Suprapubic skin (tissue), 4 donors: ENCODE measurements around the gene UPK3BL1. TPM values are rescaled to one million over a fixed set of nuclear protein-coding genes. Genes with fewer than 3 reads are reported as not detected.
"Not testable (repeated sequence)": the region's sequence is repeated elsewhere in the genome, so short reads cannot be mapped to it uniquely, and the experiment has no call there.

Experiments
- DNase-seq, 2 donors: peaks; one replicate each; pipeline ENCODE4 v3.0.0-alpha.2; 2019; ENCODE audit warnings: low spot score in 2 of 2
- H3K27ac ChIP-seq: fragments of 200-600 bp; sonication (generic); one replicate; pipeline ENCODE4 v1.5.1; 2019
- H3K27me3 ChIP-seq: fragments of 200-600 bp; sonication (generic); one replicate; pipeline ENCODE4 v1.5.1; 2019
- H3K36me3 ChIP-seq: fragments of 200-600 bp; sonication (generic); one replicate; pipeline ENCODE4 v1.5.1; 2019
- H3K4me1 ChIP-seq: fragments of 200-600 bp; sonication (generic); one replicate; pipeline ENCODE4 v1.5.1; 2019
- H3K4me3 ChIP-seq: fragments of 200-600 bp; sonication (generic); one replicate; pipeline ENCODE4 v1.5.1; 2019; ENCODE audit warnings: mild to moderate bottlenecking
- H3K9me3 ChIP-seq: fragments of 200-600 bp; sonication (generic); one replicate; pipeline ENCODE4 v1.5.1; 2019
- WGBS: methylation state at CpG from one replicate; pipeline ENCODE4 v1.1.5; 2018; 5-methylcytosine and 5-hydroxymethylcytosine counted together
- total RNA-seq, 4 donors: library from RNA; depleted of rRNA; stranded (reverse); fragments of >200 nt; gene quantifications; one replicate each; pipeline ENCODE4 v1.1.0, GENCODE V29; 2016

The UPK3BL1 gene
- total RNA-seq, 4 donors from 2014 or later, result 24.2 to 57.0 (median 48.1) TPM

DNA sequence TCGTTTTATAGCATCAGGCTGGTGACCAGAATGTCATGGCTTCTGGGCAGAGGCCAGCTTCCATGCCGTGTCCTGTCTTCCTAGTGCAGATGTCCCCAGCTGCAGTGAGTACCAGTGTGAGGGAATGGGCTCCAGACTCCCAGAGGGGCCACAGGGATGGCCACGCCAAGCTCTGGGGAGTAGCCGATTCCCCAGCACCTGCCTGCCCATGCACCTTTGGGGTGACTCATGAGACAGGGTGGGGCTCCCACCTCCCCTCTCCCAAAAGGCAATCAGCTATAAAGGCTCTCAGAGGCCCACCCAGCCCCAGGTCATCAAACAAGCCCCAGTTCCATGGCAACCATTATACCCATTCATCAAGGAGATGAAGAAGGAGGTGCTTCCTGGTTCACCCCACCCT lies 7.3 kb upstream of the UPK3BL1 start, which contains the start of gene SPDYE2B:
TSS of gene SPDYE2B (plus strand) at position 396 of the 400 bp plus-strand sequence. CDS start 2,030 bp downstream, outside the sequence.
- not testable (repeated sequence) for H3K36me3 ChIP-seq, H3K9me3 ChIP-seq, H3K27ac ChIP-seq, H3K27me3 ChIP-seq, H3K4me3 ChIP-seq, H3K4me1 ChIP-seq, DNase-seq
- WGBS, result no CpG with 5 or more reads among the region's 4 CpGs

DNA sequence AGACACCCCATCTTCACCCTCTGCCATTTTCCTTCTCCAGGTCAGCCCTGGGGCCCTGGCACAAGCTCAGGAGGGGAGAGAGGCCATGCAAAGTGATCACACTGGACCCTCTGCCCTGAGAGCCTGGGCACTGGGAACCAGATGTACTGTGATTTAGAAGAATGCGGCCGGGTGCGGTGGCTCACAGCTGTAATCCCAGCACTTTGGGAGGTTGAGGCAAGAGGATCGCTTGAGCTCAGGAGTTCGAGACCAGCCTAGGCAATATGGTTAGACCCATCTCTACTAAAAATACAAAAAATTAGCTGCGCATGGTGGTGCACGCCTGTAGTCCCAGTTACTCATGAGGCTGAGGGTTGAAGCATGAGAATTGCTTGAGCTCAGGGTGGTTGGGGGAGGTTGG lies 5.2 kb upstream of the UPK3BL1 start:
- not testable (repeated sequence) for H3K4me3 ChIP-seq, H3K27me3 ChIP-seq, H3K27ac ChIP-seq, H3K9me3 ChIP-seq, H3K36me3 ChIP-seq, H3K4me1 ChIP-seq
- DNase-seq, result peak in 1 of 2 donors; percentile 49
- 98% methylated on average over 6 of the region's 7 CpGs for WGBS

DNA sequence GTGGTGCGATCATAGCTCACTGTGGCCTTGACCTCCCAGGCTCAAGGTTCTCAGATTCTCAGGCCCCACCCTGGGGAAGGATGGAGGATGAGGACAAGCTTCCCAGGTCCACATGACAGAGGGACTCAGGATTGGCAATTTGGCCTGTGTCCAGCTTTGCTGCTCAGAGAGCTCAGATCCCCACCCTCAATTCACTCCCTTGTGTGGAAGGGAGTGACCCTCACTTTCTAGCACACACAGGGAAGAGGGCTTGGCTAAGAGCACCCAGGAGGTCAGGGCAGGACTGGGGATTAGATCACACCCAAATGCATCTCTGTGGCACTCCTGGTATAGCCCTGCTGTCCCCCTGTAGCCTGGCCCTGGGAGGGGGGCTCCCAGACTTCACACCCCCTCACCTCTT lies 813 bp upstream of the UPK3BL1 start:
- not testable (repeated sequence) for H3K27me3 ChIP-seq, H3K27ac ChIP-seq, H3K4me1 ChIP-seq, H3K9me3 ChIP-seq, H3K4me3 ChIP-seq, H3K36me3 ChIP-seq, DNase-seq
- no CpG with 5 or more reads among the region's 1 CpG for WGBS

DNA sequence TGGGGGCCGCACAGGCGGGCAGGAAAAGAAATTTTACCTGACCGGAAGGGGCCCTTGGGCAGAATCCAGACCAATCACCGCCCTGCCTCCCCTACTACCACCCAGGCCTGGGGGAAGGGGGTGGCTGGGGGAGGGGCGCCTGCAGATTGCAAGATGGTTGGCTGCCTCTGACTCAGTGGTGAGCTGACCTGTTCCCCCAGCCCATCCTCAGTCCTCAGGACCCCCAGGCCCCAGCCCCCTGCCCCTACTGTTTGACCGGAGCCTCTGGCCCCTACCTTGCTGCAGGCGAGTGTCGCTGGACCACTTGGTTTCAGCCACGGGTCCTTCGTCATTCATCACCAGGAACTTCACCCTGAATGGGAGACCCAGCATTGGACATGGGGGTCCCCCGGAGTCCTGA lies 3.7 kb downstream of the UPK3BL1 start:
- H3K4me3 ChIP-seq, H3K36me3 ChIP-seq, H3K4me1 ChIP-seq, H3K9me3 ChIP-seq, H3K27me3 ChIP-seq, H3K27ac ChIP-seq: not testable (repeated sequence)
- DNase-seq, result peak in 1 of 2 donors; percentile 67
- 86% methylated on average over 5 of the region's 11 CpGs for WGBS

DNA sequence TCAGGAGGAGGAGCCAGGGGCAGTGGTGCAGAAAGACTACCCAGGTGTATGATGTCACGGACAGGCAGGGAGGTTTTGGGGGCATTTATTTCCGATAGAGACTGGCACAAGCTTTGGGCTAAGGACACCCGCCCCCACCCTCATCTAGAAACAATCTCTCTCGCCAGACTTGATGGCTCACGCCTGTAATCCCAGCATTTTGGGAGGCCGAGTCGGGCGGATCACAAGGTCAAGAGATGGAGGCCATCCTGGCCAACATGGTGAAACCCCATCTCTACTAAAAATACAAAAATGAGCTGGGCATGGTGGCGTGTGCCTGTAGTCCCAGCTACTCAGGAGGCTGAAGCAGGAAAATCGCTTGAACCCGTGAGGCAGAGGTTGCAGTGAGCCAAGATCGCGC lies 5.6 kb downstream of the UPK3BL1 start:
- DNase-seq, result peak in 1 of 2 donors; percentile 47
- 93% methylated on average over 8 of the region's 13 CpGs for WGBS

DNA sequence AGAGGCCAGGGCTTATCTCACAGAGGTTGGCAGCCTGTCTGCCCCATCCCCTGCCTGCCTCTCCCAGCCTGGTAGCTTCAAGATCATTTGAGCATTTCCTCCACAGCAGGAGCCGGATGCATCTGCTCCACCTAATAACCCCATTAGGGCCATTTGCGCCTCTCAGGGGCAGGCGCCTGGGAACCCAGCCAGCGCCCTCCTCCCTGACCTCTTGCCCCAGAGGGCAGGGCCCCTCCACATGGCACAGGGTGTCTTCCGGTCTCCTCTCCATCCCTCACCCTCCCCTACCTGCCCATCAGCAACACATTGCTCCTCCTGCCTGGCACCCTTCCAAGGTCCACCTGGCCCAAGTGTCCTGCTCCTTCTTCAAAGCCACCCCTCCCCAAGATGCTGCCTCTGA lies 7.2 kb downstream of the UPK3BL1 start:
- not testable (repeated sequence) for H3K27ac ChIP-seq, H3K4me3 ChIP-seq, H3K4me1 ChIP-seq, H3K9me3 ChIP-seq, H3K36me3 ChIP-seq, DNase-seq, H3K27me3 ChIP-seq
- no CpG with 5 or more reads among the region's 5 CpGs for WGBS

More for the DNA sequence above, 5.6 kb downstream of the UPK3BL1 start:
- H3K27me3 ChIP-seq, H3K9me3 ChIP-seq, H3K4me1 ChIP-seq, H3K27ac ChIP-seq, H3K4me3 ChIP-seq, H3K36me3 ChIP-seq: not testable (repeated sequence)

DNA sequence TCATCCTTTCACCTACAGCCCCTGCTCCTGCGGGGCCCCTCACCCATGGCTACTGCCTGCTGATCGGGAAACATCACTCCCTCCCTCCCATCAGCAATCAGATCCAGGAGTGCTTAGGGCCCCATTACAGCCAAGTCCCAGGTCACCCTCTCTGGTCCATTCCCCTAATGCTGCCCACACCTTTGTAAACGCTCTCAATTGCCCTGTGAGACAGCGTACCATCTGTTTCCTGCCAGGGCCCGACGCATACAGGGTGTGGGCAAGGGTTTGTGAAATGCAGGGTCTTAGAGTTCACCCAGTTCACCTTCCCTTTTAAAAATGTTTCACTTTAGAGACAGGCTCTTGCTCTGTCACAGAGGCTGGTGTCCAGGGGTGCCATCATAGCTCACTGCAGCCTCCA lies 8.3 kb downstream of the UPK3BL1 start:
- WGBS, result 80% methylated on average over 2 of the region's 6 CpGs
- not testable (repeated sequence) for H3K4me3 ChIP-seq, H3K27ac ChIP-seq, H3K36me3 ChIP-seq, H3K4me1 ChIP-seq, H3K27me3 ChIP-seq, H3K9me3 ChIP-seq
- peak in 1 of 2 donors; percentile 21 for DNase-seq

DNA sequence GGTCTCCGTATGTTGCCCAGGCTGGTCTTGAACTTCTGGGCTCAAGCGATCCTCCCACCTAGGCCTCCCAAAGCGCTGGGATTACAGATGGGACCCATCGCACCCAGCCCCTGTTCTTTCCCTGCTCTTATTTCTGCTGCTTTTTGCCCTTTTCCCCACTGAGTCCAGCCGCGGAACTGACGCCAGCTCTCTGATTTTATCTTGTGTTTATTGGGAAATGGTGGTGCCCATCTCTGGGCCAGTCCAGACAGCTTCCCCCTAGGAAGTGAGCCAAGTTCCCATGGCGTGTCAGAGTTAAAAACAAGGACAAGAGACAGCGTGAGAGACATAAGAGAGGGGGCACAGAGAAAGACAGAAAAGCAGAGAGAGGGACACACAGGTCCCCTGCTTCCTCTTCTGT lies 12.0 kb downstream of the UPK3BL1 start:
- DNase-seq, result peak in 1 of 2 donors; percentile 32
- H3K27ac ChIP-seq, H3K27me3 ChIP-seq, H3K9me3 ChIP-seq, H3K4me3 ChIP-seq, H3K4me1 ChIP-seq, H3K36me3 ChIP-seq: not testable (repeated sequence)
- no CpG with 5 or more reads among the region's 9 CpGs for WGBS

DNA sequence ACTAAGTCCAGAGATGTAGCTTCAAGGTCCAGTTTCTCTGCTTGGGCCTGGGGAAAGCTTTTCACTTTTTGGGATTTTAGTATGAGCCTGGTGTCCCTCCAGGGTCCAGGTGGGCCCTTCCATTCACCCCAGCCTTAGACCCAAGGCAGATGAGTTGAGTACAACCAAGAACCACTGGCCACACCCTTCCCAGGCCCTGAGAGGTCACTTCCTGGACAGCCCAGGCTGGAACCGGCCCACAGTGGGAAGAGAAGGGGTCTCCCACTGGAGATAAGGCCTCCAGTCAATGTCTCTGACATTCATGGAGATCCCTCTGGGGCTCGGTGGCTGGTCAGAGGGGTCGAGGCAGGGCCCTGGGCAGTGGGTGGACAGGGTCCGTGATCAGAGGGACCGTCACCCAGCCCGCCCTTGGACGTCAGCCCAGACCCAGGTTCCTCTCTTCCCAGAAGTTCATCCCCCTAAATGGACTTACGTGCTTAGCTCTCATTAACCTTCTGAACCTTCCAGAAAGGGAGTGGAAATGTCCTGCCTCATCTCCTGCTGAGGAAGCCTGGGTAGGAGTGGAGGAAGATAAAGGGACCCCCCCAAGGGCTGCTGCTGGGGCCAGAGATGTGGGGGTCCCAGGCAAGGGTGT lies 15.2 kb downstream of the UPK3BL1 start:
- DNase-seq, H3K4me3 ChIP-seq: not testable (repeated sequence)
- no CpG with 5 or more reads among the region's 8 CpGs for WGBS

DNA sequence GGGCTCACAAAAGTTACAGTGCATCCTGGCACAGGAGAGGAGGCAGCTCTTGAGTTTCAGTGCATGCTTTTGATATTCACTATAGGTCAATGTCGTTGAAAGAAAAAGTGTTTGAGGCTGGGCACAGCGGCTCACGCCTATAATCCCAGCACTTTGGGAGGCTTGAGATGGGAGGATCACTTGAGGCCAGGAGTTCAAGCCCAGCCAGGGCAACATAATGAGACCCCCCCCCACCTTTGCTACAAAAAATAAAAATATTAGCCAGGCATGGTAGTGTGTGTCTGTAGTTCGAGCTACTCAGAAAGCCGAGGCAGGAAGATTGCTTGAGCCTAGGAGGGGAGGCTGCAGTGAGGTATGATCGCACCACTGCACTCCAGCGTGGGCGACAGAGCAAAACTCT lies 24.5 kb downstream of the UPK3BL1 start:
- DNase-seq, result peak in 1 of 2 donors; percentile 8
- H3K4me1 ChIP-seq, H3K4me3 ChIP-seq, H3K27ac ChIP-seq, H3K9me3 ChIP-seq, H3K27me3 ChIP-seq, H3K36me3 ChIP-seq: not testable (repeated sequence)
- WGBS, result 60% methylated on average over 3 of the region's 8 CpGs

More for the DNA sequence above, 15.2 kb downstream of the UPK3BL1 start:
- H3K27ac ChIP-seq, H3K36me3 ChIP-seq, H3K4me1 ChIP-seq, H3K9me3 ChIP-seq, H3K27me3 ChIP-seq: not testable (repeated sequence)

DNA sequence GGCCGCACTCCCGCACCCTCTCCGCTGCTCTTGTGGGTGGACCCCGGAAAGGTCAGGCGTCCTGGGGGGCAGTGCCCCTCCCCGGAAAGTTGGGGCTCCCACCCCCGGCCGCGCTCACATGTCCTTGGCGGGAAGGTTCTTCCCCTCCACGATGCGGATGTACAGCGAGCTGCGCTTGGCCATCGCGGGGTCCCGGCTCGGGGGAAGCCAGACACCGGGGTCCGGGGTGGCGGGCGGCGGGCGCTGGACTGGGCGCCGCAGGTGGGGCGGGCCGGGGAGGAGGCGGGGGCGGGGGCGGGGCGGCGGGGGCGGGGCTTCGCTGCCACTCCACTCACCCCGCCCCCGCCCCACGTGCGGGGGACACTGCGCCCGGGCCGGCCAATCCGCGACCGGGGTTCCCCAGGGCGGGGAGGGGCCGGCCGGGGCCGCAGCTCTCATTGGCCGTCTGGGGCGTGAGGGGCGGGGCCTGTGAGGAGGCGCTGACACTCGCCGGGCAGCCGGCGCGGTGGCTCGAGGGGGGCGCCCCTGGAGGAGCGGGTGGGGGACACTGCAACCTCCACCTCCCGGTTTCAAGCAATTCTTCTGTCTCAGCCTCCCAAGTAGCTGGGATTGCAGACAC lies 26.0 kb downstream of the UPK3BL1 start, which contains the start of gene RASA4:
TSS of gene RASA4 (minus strand) at position 250 of the 619 bp plus-strand sequence. CDS start at position 183, 67 bp downstream.
- DNase-seq, result peak; percentile 73 to 74
- H3K9me3 ChIP-seq, H3K27ac ChIP-seq, H3K27me3 ChIP-seq, H3K4me1 ChIP-seq, H3K36me3 ChIP-seq: not testable (repeated sequence)
- H3K4me3 ChIP-seq, result peak within 1 kb of the TSS; percentile 51
- no CpG with 5 or more reads among the region's 62 CpGs for WGBS

DNA sequence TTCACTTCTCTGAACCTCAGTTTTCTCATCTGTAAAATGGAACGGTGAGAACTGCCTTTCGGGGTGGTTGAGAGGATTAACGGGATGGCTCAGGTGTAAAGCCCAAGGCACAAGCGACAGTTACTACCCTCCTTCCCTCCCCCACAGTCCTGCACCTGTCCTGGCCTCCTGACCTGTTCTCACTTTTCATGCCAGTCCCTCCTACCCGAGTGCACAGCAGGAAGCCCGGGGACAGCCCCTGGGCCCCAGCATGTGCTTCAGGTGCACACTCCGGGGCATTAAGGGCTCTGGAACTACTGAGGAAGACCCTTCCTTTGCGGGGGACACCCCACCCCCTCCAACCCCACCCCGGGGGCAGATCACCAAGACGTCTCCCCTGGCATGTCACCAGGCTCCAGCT lies 26.7 kb downstream of the UPK3BL1 start:
- H3K36me3 ChIP-seq, DNase-seq, H3K4me3 ChIP-seq, H3K27ac ChIP-seq, H3K9me3 ChIP-seq, H3K4me1 ChIP-seq, H3K27me3 ChIP-seq: not testable (repeated sequence)
- WGBS, result no CpG with 5 or more reads among the region's 10 CpGs

DNA sequence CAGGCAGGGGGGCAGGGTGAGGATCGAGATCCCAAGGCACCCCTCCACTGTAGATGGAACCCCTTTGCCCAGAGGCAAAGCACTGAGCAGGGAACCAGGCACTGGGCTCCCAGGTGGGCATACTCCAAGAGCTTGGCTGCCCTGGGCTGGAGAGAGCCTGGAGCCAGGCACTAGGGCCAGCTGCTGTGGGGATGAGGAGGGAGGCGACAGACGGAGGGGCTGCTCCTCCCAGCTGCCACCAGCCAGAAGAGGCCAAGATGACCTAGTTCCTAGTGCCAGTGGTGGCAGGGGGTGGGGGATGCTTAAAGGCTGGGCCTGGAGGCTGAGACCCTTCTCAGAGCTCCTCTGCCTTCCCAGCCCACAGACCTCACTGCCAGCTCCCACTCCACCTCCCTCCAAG lies 27.7 kb downstream of the UPK3BL1 start:
- not testable (repeated sequence) for H3K4me1 ChIP-seq, H3K9me3 ChIP-seq, H3K27ac ChIP-seq, DNase-seq, H3K36me3 ChIP-seq, H3K4me3 ChIP-seq, H3K27me3 ChIP-seq
- WGBS, result no CpG with 5 or more reads among the region's 3 CpGs

DNA sequence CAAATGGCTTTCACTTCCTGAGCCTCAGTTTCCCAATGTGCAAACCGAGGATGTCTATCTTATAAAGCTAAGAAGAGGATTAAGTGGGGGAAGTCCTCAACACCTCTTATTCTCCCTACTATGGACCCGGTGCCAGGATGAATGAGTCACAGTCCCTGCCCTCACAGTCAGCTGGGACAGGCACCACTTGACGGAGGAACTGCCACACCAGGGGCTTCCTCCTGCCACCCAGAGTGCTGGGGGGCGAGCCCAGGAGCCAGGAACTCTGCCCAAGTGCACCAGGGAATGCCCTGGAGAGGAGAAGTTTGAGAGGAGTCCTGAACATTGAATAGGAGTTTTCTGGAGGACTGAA lies 28.3 kb downstream of the UPK3BL1 start:
- no CpG with 5 or more reads among the region's 4 CpGs for WGBS
- not testable (repeated sequence) for DNase-seq, H3K4me1 ChIP-seq, H3K36me3 ChIP-seq, H3K27ac ChIP-seq, H3K4me3 ChIP-seq, H3K27me3 ChIP-seq, H3K9me3 ChIP-seq
